Measurements from ENCODE around the gene RNF224.
"Not testable (repeated sequence)": the region's sequence is repeated elsewhere in the genome, so short reads cannot be mapped to it uniquely, and the experiment has no call there.

The RNF224 gene

GRCh38 chr9:137240841-137241489 lies 13.7 kb downstream of the RNF224 start, which contains the start of gene TUBB4B:
TSS of gene TUBB4B (plus strand) at chr9:137241287. CDS start at chr9:137241361, 74 bp downstream.
- ATAC-seq (peak; percentile 77), DNase-seq (peak; percentile 95)

GRCh38 chr9:137241490-137242268 lies 14.4 kb downstream of the RNF224 start:
- ATAC-seq (peak; percentile 11), DNase-seq (peak; percentile 77)

DNA sequence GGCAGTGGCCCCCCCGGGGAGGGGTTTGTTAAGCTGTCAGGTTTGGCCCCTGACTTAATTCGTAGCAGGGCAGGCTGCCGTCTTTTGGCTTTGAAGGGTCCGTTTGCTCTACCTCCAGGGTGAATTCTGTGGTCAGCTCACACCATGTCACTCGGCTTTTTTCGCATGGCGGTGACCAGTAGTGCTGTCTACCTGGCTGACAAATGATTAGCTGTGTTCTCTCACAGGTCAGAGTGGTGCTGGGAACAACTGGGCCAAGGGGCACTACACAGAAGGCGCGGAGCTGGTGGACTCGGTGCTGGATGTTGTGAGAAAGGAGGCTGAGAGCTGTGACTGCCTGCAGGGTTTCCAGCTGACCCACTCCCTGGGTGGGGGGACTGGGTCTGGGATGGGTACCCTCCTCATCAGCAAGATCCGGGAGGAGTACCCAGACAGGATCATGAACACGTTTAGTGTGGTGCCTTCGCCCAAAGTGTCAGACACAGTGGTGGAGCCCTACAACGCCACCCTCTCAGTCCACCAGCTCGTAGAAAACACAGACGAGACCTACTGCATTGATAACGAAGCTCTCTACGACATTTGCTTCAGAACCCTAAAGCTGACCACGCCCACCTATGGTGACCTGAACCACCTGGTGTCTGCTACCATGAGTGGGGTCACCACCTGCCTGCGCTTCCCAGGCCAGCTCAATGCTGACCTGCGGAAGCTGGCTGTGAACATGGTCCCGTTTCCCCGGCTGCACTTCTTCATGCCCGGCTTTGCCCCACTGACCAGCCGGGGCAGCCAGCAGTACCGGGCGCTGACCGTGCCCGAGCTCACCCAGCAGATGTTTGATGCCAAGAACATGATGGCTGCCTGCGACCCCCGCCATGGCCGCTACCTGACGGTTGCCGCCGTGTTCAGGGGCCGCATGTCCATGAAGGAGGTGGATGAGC lies 15.2 kb downstream of the RNF224 start:
- DNase-seq (no peak), ATAC-seq (no peak)

- not testable (repeated sequence) for ATAC-seq, DNase-seq
These were observed 15.9 kb downstream of the RNF224 start for GRCh38 chr9:137243266-137243625.

DNA sequence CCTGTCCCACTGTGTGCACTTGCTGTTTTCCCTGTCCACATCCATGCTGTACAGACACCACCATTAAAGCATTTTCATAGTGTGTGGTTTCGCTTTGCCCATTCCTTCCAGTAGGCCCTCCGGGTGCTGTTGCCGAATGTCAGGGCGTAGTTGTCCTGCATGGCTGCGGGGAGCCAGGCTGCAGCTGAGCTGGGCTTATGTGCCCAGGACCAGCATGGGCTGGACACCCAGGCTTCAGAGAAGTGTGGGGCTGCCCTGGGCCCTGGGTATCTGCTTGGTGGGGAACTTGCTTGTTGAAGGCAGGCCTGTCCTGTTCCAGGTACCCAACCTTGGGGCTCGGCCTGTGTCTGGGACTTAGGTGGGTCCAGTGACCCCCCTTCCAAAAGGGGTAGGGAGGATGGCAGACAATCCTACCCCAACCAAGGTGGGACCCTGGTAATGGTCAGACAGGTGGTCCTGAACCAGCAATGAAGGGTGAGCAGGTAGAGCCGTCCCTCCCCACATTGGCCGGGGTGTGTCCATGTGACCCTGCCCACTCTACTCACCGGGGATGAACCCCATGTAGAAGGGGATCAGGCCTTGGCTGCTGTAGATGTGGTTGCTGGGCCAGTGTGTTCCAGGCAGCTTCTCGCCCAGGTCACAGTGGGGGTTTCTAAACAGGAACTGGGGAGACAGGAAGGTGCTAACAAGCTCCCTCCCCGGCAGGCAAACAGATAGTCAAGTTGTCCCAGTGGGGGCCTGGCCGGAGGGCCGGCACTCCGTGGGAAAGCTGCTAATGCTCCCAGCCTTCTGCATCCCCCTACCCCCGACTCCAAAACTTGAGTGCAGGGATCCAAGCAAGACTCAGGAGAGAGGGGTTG lies 16.6 kb downstream of the RNF224 start:
- no peak for ATAC-seq
- DNase-seq = no peak

GRCh38 chr9:137244486-137245449 lies 17.5 kb downstream of the RNF224 start:
- DNase-seq (no peak), ATAC-seq (no peak)

- DNase-seq = no peak
- ATAC-seq = no peak
These were observed 18.4 kb downstream of the RNF224 start for GRCh38 chr9:137245450-137246421.

- no peak for ATAC-seq
- DNase-seq = no peak
These were observed 20.0 kb downstream of the RNF224 start for GRCh38 chr9:137247135-137247915.

- no peak for DNase-seq
- ATAC-seq = no peak
These were observed 20.5 kb downstream of the RNF224 start for GRCh38 chr9:137247916-137248175.

- DNase-seq (no peak), ATAC-seq (no peak)
These were observed 23.3 kb downstream of the RNF224 start for GRCh38 chr9:137250329-137251193.

GRCh38 chr9:137251194-137251461 lies 23.8 kb downstream of the RNF224 start, which contains the start of gene STPG3:
TSS of gene STPG3 (plus strand) at chr9:137251286. CDS start at chr9:137251287, 1 bp downstream.
- ATAC-seq (no peak), DNase-seq (no peak)

DNA sequence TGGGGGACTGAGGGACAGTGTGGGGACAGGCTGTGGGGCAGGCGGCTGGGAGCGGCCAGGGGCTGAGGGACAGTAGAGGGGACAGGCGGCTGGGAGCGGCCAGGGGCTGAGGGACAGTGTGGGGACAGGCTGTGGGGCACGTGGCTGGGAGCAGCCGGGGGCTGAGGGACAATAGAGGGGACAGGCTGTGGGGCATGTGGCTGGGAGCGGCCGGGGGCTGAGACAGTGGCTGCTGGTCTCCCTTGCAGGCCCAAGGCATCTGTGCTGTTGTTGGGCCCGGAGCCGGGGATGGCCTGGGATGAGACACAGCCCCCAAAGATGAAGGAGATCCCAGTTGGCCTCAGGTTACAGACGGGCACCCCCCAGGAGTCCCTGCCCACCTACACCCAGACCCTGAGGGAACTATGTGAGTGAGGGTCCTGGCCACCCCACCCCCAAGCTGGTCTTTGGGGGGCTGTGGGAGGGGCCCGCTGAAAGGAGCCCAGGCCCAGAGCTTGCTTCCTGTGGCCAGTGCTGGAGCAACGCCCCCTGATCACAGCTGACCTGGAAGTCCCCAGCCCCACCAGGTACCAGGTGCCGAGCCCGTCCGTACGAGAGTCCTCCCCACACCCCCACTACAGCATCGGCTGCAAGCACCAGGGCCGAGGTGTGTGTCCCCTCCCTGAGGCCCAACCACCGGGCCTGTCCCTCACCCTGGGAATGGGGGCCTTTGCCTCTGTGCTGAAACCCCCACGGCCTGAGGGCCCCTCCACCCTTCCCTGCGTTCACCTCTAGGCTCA lies 24.4 kb downstream of the RNF224 start:
- DNase-seq = no peak
- no peak for ATAC-seq

GRCh38 chr9:137252555-137253506 lies 25.5 kb downstream of the RNF224 start:
- DNase-seq (no peak), ATAC-seq (no peak)

DNA sequence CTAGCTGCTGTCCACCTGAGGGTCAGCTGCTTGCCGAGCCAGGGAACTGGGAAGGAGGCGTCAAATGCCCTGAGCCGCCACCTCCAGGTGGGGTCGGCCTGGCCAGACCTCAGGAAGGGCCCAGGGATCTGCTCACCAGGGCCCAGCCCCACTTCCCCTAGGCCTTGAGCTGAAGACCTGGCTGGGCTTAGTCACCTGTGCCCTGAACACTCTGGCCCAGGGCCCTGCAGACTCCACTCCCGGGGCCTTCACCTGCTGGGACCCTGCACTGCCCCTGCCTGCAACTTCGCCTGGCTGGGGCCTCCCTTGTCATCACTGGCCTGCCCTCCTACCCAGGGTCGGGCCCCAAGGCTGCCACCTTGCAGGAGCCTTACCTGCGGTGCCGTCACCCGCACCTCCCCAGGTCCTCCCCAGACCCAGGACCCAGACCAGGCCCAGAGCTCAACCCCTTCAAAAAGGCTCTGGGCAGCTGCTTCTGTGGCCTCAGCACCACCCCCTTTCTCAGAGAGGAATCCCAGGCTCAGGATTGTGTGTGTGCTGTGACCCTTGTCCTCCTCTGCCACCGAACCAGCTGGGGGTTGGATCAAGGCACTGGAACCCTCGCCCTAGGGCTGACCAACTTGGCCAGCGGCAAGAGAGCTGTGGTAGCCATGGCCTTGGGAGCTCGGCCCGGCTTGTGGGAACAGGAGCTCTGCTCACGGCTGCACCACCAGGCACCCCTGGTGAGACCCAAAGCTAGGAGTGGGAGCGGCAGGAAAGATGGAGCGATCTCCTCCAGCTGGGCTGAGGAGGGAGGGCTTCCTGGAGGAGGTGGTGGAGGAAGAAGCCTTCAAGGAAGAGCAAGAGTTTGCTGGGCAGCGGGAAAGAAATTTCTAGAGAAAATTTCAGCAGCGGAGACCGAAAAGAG lies 26.7 kb downstream of the RNF224 start:
- DNase-seq (no peak), ATAC-seq (no peak)
